ENCODE data around the gene EIF4G1.

DNA sequence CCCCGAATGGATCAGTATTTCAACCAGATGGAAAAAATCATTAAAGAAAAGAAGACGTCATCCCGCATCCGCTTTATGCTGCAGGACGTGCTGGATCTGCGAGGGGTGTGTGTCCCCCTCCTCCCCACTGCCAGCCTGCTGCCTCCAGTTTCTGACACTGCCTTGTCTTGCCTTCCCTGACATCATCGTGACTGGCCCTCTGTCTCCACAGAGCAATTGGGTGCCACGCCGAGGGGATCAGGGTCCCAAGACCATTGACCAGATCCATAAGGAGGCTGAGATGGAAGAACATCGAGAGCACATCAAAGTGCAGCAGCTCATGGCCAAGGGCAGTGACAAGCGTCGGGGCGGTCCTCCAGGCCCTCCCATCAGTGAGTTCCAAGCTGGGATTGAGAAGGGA is 10.9 kb downstream of the EIF4G1 start:
- no peak for TF ChIP-seq FOXM1 (IDR thresholded peaks at IDR 0.05; ENCODE audit: low read depth, low read length)
- TF ChIP-seq, protein P1, sequence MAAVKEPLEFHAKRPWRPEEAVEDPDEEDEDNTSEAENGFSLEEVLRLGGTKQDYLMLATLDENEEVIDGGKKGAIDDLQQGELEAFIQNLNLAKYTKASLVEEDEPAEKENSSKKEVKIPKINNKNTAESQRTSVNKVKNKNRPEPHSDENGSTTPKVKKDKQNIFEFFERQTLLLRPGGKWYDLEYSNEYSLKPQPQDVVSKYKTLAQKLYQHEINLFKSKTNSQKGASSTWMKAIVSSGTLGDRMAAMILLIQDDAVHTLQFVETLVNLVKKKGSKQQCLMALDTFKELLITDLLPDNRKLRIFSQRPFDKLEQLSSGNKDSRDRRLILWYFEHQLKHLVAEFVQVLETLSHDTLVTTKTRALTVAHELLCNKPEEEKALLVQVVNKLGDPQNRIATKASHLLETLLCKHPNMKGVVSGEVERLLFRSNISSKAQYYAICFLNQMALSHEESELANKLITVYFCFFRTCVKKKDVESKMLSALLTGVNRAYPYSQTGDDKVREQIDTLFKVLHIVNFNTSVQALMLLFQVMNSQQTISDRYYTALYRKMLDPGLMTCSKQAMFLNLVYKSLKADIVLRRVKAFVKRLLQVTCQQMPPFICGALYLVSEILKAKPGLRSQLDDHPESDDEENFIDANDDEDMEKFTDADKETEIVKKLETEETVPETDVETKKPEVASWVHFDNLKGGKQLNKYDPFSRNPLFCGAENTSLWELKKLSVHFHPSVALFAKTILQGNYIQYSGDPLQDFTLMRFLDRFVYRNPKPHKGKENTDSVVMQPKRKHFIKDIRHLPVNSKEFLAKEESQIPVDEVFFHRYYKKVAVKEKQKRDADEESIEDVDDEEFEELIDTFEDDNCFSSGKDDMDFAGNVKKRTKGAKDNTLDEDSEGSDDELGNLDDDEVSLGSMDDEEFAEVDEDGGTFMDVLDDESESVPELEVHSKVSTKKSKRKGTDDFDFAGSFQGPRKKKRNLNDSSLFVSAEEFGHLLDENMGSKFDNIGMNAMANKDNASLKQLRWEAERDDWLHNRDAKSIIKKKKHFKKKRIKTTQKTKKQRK (IDR thresholded peaks at IDR 0.05; ENCODE audit: low read depth, low read length), result no peak
- TF ChIP-seq, protein P2, sequence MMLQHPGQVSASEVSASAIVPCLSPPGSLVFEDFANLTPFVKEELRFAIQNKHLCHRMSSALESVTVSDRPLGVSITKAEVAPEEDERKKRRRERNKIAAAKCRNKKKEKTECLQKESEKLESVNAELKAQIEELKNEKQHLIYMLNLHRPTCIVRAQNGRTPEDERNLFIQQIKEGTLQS (IDR thresholded peaks at IDR 0.05; ENCODE audit: borderline replicate concordance, extremely low read depth, low read depth, low read length), result no peak
- TF ChIP-seq EGR1 (IDR thresholded peaks at IDR 0.05; ENCODE audit: borderline replicate concordance in 1 of 2, low read depth in 2 of 2, low read length in 2 of 2), result no peak
- no peak for TF ChIP-seq RFX5 (IDR thresholded peaks at IDR 0.05; ENCODE audit: low read depth, low read length)
- no peak for TF ChIP-seq EP300 (IDR thresholded peaks at IDR 0.05; ENCODE audit: borderline replicate concordance in 1 of 2, control insufficient read depth in 1 of 2, low read depth in 2 of 2, low read length in 2 of 2)
- no peak for TF ChIP-seq SP1 (IDR thresholded peaks at IDR 0.05; ENCODE audit: low read depth, low read length)
- no peak for TF ChIP-seq MYC (IDR thresholded peaks at IDR 0.05; ENCODE audit: insufficient read depth, insufficient read length, insufficient replicate concordance, low read length, severe bottlenecking)
- no peak for TF ChIP-seq EZH2 (IDR thresholded peaks at IDR 0.05; ENCODE audit: borderline replicate concordance, control insufficient read depth, low read depth, low read length)
